Neural progenitor cell (in vitro differentiated cells): ENCODE data around the gene UBE2C.

Experiments
- CTCF ChIP-seq: fragments of 200-600 bp; sonication (generic); IDR thresholded peaks from 2 replicates; pipeline ENCODE4 v1.5.1; 2017; ENCODE audit warnings: antibody characterized with exemption, mild to moderate bottlenecking
- EZH2 ChIP-seq: fragments of 200-600 bp; sonication (generic); IDR thresholded peaks from 2 replicates; pipeline ENCODE4 v1.6.1; 2017; ENCODE audit warnings: antibody characterized with exemption, mild to moderate bottlenecking, moderate library complexity
- EZH2phosphoT487 ChIP-seq: fragments of 200-600 bp; sonication (generic); IDR thresholded peaks from 2 replicates; pipeline ENCODE4 v1.6.1; 2017; ENCODE audit warnings: antibody characterized with exemption

GRCh38 chr20:45765307-45765875 lies 47.1 kb upstream of the UBE2C start:
- TF ChIP-seq CTCF: no peak
- no peak for TF ChIP-seq EZH2phosphoT487
- no peak for TF ChIP-seq EZH2
